ENCODE measurements around the gene ROBO4.

The ROBO4 gene

DNA sequence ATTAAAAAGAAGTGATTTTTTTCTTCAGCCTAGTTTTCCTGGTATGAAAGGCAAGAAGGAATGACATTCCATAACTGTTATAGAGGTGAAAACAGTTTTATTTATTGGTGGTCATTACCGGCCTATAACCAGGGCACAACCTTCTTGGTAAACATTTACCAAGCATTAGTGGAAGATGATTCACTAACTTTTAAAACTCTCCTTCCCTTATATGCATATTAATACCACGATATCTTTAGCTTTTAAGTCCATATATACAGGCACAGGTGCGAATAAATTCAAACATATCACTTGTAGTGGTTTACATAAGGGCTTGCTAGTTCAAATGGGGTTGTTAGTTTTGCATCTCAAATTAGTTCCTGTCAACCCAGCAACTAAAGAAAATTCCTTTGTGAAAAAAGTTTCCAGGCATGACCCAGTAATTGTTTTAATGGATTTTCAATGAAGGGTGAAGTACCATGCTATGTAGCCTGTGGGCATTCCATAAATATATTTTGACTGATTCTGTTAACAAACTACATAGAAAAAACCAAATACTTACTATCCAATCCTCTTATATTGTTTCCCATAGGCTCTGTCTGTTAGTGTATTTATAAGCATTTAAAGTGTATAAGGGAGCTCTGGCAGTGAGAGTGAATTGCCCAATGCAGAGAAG is 63.0 kb downstream of the ROBO4 start:
- Mint-ChIP-seq H3K9me3 (no peaks in the 10 kb centered on the region), H3K4me3 (no peak overlapping the region), H3K27ac (no peak overlapping the region), H3K4me1 (peaks cover 6% of the 10 kb centered on the region), H3K36me3 (no peaks in the 10 kb centered on the region)
- ATAC-seq (no peak), DNase-seq (ENCODE audit: low spot score in 2 of 2) (no peak)
